NCI-H128 (cell line): ENCODE measurements around the gene SYTL1.
A peak's percentile ranks its signal among the peaks of the same experiment; 100 is the strongest.

Source experiments
- DNase-seq: peaks from one replicate; lab custom pipeline; 2025; ENCODE audit not compliant: unreplicated experiment; lab: John Stamatoyannopoulos, UW

SYTL1 gene, protein sequence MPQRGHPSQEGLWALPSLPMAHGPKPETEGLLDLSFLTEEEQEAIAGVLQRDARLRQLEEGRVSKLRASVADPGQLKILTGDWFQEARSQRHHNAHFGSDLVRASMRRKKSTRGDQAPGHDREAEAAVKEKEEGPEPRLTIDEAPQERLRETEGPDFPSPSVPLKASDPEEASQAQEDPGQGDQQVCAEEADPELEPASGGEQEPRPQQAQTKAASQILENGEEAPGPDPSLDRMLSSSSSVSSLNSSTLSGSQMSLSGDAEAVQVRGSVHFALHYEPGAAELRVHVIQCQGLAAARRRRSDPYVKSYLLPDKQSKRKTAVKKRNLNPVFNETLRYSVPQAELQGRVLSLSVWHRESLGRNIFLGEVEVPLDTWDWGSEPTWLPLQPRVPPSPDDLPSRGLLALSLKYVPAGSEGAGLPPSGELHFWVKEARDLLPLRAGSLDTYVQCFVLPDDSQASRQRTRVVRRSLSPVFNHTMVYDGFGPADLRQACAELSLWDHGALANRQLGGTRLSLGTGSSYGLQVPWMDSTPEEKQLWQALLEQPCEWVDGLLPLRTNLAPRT

DNA sequence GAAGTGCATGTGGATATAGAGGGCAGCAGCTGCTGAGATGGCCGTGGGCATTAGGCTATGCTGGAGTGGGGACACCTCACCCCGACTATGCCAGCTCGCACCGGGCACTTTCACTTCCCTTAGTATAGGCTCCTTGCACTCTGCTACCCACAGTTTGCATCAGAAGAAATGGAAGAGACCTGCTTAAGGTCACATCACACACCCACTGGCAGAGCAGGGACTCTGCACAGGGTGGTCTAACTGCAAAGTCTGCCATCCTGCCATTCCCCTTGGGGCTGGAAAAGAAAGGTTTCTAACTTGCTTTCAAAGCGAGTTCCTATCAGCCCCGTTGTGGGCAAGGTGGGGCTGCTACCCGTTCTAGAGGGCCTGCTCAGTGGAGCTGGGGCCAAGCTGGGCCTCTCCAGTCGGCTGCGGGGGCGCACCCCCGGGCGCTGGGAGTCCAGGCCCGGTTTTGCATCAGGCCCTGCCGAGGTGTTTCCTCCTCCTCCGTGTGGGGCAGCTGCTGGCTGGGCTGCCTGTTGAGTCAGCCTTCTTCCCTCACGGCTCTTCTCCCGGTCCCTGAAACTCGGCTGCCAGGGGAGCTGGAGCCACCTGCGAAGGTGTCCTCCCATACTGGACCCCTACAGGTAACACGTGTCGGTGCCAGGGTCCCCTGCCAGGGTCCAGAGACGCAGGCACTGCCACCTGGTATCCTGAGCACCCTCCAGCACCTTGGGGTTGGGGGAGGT is at the start of gene SYTL1:
TSS of gene SYTL1 (plus strand) at position 498 of the 728 bp plus-strand sequence. CDS start 3,313 bp downstream, outside the sequence.
- DNase-seq, result peak; percentile 78

DNA sequence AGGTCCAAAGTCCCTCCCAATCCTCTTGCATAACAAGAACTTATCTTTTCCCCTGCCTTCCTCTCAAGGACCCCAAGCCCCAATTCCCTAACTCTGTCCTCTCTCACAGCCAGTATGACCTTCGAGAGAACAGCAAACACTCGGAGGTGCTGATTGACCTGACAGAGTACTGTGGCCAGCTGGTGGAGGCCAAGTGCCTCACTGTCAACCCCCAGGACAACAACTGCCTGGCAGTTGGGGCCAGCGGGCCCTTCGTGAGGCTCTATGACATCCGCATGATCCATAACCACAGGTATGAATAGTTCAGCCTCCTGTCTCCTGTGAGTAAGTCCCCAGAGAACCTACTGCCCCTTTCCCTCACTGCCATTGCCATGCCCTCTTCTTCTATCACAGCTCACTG is 49.7 kb upstream of the SYTL1 start:
- no peak for DNase-seq

DNA sequence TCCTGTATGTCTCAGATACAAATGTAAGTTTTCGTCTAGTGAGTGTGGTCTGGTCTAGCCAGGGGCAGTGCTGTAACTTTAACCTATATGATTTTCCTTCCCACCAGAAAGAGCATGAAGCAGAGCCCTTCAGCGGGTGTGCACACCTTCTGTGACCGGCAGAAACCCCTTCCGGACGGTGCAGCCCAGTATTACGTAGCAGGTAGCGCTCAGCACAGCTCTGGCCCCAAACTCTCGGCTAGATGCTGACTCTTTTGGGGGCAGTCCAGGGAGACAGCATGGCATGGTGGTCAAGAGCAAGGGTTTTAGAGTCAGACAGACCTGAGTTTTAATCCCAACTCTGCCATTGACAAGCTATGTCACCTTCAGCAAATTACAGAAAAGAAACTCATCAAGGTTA is 47.9 kb upstream of the SYTL1 start:
- no peak for DNase-seq

- peak; percentile 20 for DNase-seq
Observed at GRCh38 chr1:27296773-27297291, 45.0 kb upstream of the SYTL1 start.

DNA sequence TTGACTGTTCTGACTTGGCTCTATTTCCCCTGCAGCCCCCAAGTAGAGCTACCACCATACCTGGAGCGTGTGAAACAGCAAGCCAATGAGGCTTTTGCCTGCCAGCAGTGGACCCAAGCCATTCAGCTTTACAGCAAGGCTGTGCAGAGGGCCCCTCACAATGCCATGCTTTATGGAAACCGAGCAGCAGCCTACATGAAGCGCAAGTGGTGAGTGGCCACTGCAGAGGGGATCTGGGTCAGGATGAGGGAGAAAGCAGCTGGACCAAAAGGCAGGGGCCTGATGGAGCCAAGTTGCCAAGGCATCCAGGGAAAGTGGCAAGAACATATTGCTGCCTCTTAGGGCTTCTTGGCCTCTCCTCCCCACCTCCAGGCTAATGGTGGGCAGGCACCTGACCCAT is 43.9 kb upstream of the SYTL1 start:
- no peak for DNase-seq

- DNase-seq, result no peak
Observed at GRCh38 chr1:27298632-27299384, 43.0 kb upstream of the SYTL1 start.

DNA sequence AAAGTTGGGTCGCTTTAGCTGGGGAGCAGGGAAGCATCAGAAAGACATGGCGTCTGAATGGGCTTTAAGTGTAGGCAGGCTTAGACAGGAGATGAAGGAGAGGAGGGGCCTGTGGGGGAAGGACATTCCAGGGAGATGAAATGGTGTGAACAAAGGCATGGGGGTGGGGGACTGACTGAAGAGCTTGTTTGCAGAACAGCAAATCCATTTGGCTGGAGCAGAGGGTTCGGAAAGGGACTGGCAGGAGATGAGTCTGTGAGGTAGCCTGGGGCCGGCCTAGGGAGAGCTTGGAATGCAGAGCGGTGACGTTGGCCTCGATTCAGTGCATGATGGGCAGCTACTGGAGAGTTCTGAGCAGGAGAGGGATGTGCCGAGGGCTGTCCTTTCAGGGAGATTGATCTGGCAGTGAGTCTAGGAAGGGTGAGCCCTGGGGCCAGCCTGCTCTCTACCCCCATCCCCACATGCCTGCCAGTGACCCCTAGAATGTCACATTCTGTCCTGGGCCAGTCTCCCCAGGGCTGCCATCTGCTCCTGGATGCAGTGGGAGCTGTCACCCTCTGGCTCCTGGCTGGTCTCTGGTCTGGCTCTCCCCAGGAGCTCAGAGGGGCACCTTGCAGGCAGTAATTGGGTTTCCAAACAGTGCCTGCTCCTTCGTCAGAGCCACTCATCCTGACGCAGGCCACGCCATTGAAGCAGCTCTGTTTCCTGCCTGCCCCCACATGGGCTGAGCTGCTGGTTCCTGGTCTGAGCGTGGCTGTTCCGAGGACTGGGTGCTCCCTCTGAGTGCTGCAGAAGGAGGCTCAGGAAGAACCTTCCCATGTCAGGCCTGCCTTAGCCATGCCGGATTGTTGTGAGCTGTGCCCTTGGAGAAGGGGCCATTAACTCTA is 42.2 kb upstream of the SYTL1 start:
- no peak for DNase-seq

DNA sequence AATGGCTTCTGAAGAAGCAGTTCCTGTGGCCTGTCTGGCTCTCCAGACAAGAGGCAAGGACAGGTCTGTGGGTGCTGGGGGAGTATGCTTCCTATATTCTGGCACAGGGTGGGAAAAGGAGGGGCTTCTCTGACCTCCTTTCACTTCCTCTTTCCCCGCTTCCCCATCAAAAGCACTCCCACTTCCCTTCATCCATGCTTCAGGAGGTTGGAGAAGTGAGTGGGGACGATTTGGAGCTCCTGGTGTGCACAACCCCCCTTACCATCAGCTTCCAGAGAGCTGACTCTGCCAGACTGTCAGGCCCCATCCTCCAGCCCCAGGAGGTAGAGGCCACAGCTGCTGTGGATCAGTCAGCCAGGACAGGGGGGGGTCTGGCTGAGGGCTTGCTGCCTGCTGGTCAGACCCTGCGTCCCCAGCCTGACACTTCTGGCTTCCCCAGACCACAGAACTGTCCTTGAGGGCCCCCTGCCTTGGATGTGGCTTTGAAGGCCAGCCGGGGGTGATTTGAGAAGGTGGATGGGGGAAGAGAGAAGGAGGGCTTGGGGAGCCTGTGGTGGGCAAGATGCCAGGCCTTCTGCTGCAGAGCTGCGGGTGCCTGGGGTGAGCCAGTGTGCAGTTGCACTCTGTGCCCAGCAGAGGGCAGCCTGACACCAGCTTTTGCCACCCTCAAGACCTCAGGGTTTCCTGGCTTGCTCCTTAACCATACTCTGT is 41.3 kb upstream of the SYTL1 start:
- peak; percentile 91 for DNase-seq

DNA sequence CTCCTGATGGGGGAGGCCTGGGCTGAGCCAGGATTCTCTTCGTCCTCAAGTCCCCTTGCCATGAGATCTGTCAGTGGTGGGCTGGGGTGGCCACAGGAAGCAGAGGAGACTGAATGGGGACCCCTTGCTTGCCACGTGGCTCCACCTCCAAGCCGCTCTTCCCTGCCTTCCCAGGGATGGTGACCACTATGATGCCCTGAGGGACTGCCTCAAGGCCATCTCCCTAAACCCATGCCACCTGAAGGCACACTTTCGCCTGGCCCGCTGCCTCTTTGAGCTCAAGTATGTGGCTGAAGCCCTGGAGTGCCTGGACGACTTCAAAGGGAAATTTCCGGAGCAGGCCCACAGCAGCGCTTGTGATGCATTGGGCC is 40.8 kb upstream of the SYTL1 start:
- no peak for DNase-seq

DNA sequence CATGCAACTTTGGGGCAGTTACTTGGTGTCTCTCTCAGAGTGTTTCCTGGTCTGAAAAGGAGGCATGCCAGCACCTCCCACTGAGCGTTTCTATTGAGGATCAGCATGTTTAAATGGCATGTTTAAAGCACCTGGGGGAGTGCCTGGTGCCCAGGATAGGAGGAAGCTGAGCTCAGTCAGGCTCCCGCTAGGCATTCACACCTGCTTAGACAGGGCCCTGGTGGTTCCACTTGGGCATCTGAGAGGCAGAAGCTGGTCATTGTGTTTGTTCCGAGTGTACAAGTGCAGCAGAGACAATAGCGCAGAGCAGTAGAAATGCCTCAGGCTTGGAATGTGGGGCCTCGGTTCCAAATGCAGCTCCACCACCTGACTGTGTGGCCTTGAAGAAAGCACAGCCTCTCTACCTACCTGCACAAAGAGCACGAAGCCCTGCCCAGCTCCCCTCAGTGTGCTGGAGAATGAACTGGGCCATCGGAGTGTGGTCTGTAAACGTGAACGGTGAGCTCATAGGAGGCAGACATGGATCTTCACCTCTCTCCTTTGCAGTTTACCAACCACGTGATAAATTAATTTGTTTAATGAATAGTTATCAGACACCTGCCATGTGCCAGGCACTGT is 40.1 kb upstream of the SYTL1 start:
- DNase-seq, result peak; percentile 39

GRCh38 chr1:27302612-27303011 is 39.2 kb upstream of the SYTL1 start:
- DNase-seq, result no peak

GRCh38 chr1:27303509-27303908 is 38.3 kb upstream of the SYTL1 start:
- DNase-seq, result no peak

- no peak for DNase-seq
Observed at GRCh38 chr1:27306071-27306470, 35.8 kb upstream of the SYTL1 start.

- DNase-seq, result peak; percentile 46
Observed at GRCh38 chr1:27306892-27307761, 34.7 kb upstream of the SYTL1 start.

DNA sequence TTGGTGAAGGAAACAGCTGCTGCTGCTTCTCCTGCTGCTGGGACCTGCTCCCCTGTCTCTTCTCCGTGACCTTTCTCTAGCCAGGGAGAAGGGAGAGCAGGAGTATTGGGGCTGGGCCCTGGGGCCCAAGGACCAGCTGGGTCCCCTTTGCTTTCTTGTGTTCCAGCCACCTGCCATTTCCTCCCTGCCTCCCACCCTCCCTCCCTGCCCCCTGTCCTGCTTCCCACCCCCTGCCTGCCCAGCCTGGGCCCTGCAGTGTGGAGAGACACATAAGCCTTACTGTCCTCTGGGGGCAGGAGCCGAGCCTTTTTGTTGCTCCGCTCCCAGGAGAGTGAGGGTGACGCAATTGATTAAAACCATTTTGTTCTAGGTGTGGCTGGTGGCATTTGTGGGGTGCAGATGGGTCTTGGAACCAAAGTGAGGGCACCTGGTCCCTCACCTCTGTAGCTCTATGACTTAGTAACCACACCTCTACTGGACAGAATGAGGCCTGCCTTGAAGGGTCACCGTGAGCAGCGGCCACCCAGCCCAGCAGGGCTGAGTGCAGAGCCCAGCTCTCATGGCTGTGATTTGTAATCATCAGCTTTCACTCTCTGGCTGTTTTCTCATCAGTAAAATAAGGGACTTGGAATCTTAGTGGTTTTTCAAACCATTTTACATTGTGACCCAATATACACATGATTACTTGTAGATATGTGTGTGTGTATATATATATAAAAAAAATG is 33.8 kb upstream of the SYTL1 start:
- no peak for DNase-seq

DNA sequence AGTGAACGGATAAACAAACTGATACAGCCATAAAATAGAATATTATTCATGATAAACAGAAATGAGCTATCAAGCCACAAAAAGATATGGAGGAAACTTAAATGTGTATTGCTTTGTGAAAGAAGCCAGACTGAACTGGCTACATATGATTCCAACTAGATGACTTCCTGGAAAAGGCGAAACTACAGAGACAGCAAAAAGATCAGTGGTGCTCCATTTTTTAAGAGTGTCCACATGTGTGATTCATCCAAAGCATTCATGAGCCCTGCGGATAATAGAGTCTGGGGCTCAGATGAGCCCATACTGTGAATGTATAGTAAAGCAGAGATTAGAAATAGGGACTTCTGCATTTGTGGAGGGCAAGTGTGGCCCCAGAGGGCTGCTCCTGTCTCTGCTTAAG is 27.7 kb upstream of the SYTL1 start:
- DNase-seq, result no peak

GRCh38 chr1:27314737-27315136 is 27.1 kb upstream of the SYTL1 start:
- no peak for DNase-seq

GRCh38 chr1:27316860-27317259 is 25.0 kb upstream of the SYTL1 start:
- DNase-seq, result no peak
